NCI-H2196 (cell line): ENCODE data around the gene PRLHR.

Experiments
- DNase-seq: peaks from one replicate; lab custom pipeline; 2025; ENCODE audit not compliant: unreplicated experiment; lab: John Stamatoyannopoulos, UW

Gene PRLHR

GRCh38 chr10:118564114-118564513 lies 31.3 kb downstream of the PRLHR start:
- DNase-seq: no peak

- DNase-seq: no peak
These were observed 32.0 kb downstream of the PRLHR start for GRCh38 chr10:118563373-118563890.

GRCh38 chr10:118562851-118563250 lies 32.6 kb downstream of the PRLHR start:
- DNase-seq: no peak

- no peak for DNase-seq
These were observed 37.5 kb downstream of the PRLHR start for GRCh38 chr10:118557946-118558345.

- DNase-seq: no peak
These were observed 43.8 kb downstream of the PRLHR start for GRCh38 chr10:118551535-118552100.

- no peak for DNase-seq
These were observed 48.2 kb downstream of the PRLHR start for GRCh38 chr10:118547282-118547681.

- no peak for DNase-seq
These were observed 49.0 kb downstream of the PRLHR start for GRCh38 chr10:118546479-118546878.

GRCh38 chr10:118545381-118545780 lies 50.1 kb downstream of the PRLHR start:
- DNase-seq: no peak

- DNase-seq: no peak
These were observed 51.0 kb downstream of the PRLHR start for GRCh38 chr10:118544401-118544948.

- peak; percentile 36 for DNase-seq
These were observed 51.6 kb downstream of the PRLHR start for GRCh38 chr10:118543714-118544400.

GRCh38 chr10:118542745-118543144 lies 52.7 kb downstream of the PRLHR start:
- DNase-seq: no peak

GRCh38 chr10:118542205-118542604 lies 53.2 kb downstream of the PRLHR start:
- DNase-seq: no peak

GRCh38 chr10:118541718-118542117 lies 53.7 kb downstream of the PRLHR start:
- no peak for DNase-seq
